ENCODE measurements around the gene TMEM119.

Gene TMEM119, protein sequence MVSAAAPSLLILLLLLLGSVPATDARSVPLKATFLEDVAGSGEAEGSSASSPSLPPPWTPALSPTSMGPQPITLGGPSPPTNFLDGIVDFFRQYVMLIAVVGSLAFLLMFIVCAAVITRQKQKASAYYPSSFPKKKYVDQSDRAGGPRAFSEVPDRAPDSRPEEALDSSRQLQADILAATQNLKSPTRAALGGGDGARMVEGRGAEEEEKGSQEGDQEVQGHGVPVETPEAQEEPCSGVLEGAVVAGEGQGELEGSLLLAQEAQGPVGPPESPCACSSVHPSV

DNA sequence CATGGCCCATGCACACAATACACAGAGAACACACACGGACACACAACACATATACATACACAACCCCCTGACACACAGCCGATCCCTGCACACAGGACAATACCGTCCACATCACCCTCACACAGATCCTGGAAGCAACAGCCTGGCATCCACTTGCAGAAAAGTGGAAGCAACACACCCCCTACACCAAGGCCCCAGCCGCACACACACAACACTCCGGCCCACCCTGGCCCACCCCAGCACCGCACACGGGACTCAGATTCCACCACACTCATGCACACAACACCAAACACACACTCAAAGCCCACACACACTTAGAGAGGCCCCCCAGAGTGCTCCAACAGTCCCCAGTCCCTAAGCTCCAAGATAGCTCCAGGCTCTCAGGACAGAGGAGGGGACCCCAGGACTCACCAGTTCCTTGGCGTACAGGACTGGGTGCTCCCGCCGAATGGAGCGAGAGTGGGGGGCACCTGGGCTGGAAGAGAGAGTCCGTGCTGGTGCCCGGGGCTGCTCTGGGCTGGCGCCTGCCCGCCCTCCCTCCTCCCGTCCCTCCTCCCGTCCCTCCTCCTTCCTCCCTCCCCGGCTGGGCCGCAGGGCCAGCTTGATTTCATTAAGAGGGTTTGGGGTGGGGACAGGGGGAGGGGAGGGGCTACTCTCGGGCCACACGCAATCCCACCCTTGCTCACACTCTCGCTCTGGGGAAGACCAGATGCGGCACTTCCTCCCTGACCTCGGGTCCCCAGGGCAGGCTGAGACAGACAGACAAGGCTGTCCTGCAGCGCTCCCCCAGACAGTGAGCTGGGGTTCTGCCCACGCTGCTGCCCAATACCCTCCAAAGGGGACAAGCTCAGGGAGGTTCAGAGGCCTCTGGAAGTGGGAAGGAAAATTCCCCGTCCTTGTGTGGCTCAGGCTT is at the start of gene TMEM119:
Gene TMEM119, minus strand, starts transcription at position 526 of the 913 bp plus-strand sequence. CDS start 5,701 bp downstream, outside the sequence.
- no peak for DNase-seq

DNA sequence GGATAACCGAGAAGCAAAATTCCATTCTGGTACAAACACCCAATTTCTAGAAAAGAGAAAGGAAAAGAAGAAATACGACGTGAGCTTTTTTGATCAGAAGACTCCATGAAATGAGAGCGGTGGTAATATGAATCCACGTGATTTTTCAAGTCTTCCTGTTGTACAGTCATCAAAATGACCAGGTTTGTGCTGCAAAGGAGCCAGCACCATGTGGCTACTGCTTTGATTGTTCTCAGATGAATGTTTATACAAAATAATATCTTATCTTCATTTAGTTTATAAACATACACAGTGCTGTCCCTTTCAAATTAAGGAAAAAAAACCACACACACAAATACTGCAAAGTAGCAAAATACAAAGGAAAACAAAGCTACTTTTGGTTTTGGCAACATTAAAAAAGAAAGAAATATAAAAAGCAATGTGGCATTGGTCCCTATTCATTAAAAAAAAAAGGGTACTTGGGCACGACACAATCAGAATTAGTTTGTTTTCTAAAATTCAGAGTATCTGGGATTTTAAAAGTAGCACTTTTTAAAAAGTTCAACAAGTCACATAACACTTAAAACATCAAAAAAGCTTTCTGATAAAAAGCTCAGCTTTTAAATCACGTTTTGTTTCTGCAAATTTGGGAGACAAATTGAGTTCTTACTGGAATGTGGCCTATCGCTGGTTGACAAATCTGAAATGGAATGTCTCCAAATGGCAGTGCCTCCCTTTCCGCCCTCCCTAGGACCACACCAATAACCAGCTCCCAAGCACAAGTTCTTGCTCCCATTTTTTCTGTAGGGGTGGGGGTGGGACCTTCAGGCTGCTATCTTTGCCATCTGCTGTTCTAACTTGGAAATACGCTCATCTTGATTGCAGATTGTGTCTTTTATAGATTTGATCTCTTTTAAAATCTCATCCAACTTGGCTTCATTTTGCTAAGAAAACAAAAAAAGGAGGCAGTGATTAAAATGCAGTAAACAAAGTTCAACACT is 49.0 kb upstream of the TMEM119 start:
- DNase-seq: no peak

DNA sequence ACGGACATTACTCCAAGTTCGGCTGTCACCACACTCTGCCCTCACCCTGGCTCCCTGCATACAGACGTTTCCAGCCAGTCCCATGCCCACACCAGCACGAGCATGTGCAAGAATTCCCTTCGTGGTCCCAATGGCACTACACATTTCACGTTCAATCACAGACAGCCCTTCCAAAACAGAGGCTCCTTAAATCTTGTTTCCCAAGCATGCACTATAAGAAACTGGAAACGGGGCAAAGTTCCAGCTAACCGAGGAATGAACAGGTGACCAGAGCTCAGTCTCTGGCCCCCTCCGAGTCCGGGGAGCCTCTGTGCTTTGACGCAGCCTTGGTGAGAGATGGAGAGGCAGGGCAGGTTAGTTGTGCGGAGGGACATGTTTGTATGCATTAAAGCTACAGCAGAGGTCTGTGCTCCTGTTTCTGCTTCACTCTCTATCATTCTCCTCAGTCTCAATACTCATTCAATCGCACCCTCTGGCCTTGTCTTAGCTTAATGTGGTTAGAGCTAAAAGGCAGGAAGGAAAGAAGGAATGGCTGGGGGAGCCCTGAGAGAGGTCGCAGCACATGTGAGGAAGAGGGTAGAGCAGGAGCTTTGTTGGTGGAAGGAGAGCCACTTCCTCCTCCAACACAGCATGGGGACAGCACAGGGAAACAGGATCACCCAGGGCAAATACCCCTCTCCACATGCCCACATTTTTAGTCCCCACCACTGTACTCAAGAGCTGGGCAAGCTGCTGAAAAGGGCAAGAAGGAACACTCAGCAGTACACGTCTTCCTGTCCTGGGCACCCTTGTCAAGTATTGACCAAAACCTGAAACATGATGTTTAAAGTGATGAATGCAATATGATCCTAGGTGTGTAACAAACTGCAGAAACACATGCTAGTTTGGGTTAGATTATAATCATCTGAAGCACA is 48.1 kb upstream of the TMEM119 start:
- no peak for DNase-seq

DNA sequence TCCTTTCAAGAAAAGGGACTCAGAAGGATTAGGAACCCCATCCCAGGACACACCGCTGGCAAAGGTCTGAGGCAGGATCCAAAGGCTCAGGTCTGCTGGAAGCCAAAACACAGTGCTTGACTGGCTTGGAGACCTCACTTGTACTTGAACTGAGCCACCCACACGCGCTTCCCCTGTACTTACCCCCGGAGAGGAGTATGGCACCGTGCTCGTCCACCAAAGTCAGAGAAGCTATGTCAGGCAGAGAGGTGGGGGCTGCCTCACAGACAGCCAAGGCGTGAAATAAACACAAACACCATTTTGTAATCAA is 46.9 kb upstream of the TMEM119 start:
- no peak for DNase-seq

DNA sequence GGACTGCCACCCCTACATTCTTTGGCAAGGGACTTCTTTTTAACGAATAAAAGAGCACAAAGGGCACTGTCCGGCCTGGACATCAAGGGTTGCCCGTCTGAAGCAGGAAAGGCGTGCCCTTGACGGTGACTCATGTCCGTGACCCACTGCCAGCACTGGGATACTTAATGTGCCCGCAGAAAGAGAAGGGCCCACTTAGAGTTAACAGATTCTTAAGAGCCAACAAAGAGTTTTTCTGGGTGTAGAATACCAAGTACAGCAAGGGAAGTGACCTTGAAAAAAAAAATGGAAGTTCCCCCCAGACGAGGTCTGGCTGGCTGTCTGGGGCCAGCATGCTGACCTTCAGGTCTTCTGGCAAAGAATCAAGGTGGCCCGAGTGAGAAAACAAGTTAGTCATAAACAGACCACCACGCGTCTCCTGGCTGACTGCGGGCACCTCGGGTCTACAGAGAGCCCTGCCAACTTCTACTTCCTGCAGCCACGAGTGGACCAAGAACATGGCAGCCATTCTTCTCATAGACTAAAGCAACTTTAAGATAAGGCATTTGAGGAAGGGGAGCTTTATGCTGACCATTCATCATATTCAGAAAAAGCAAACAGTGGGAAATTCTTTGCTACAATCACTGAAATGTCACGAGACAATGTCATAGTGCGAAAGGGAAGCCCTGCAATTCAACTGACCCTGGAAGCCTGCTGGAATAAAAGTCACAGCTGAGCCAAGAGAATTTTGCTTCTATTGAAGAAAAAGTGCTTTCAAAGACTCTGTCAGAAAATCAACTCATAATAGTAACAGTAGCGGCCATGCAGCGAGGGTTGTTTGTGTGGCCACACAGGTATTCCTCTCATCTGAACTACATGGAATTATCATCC is 46.3 kb upstream of the TMEM119 start:
- no peak for DNase-seq

DNA sequence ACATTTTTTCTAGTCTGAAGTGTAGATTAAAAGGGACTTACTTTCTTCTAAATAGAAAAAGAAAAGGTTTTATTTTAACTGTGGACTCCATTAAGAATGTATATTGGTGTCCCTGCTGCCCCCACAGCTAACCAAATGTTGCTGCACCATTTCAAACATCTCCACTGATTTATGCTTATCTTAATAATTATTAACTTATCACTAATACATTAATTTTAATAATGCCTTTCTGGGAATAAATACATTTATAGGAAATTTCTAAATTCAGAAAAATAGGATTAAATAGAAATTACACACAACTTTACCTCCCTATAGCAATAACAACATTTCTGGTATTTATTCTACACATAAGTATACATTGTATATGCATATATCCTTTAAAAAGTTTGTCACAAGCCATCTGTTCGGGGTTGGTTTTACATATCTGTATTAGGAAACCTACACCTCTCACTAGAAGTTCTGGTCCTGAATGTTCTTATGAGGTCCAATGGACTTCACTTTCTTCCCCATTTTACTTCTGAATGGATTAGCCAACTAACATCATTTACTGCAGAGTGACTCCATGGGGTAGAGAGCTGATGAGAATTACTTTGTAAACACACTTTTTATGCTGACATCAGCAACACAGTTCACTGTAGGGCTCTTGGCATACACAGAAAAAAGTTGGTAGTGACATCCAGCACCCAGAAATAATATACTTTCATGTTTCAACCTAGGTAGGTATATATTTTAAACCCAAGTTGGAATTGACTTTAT is 45.2 kb upstream of the TMEM119 start:
- DNase-seq: no peak

DNA sequence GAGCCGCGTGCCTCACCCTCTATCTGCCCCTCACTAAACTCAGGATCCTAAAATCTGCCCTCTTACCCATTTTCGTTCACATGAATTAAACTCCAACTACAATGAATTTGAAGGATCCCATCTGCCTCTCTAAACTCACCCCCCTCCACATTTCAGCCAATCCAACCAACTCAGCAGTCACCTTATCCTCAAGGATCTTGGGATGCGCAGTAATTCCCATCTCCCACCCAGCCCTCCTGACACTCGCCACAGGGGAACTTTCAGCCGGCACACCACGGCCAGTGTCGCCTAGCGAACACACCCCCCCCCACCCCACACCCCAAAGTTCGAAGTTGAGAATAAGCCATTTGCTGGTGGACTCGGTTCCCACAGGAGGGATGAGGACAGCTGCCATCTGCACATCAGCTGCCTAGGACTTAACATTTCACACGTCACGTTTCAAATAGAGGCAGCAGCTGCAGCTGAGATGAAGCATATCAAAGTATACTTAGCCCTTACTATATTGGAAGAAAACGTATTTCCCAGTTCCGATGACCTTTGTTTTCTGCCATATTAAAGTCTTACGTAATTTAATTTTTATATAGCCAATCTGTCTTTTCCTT is 44.5 kb upstream of the TMEM119 start:
- DNase-seq: no peak

DNA sequence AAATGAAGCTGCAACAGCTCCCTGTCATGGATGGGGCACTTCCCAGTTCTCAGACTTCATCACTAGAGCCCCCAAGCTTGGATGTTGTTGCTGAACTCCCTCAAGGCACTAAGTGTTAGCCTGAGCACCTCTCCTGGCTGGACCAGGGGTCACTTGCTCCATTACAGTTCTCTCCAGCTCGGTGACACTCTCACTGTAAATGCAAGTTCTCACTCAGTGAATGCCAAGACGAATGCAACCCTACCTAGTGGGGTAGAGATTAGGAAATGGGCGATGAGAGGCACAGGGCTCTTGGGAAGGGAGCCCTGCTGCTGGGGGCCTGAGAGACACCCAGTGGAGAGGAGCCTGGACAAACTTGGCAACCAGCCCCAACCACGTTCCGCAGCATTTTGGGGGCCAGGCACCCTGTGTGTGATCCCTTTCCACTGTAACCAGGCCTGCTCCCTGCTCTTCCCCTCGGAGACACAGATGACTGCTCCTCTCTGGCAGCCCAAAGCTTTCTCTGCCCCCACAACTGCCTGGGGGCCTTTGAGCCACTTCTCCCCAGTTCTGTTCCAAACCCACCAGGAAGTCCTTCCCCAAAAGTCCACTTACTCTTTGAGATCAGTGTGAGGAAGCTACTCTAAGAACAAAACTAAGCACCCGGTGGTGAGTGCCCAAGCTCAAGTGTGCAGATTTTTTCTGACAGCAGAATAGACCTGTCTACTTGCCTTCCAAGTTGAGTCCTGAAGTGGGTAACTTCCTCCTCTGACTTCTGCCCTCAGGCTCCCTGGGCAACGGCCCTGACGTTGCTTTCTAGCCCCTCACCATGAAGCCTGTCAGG is 43.8 kb upstream of the TMEM119 start:
- DNase-seq: no peak

DNA sequence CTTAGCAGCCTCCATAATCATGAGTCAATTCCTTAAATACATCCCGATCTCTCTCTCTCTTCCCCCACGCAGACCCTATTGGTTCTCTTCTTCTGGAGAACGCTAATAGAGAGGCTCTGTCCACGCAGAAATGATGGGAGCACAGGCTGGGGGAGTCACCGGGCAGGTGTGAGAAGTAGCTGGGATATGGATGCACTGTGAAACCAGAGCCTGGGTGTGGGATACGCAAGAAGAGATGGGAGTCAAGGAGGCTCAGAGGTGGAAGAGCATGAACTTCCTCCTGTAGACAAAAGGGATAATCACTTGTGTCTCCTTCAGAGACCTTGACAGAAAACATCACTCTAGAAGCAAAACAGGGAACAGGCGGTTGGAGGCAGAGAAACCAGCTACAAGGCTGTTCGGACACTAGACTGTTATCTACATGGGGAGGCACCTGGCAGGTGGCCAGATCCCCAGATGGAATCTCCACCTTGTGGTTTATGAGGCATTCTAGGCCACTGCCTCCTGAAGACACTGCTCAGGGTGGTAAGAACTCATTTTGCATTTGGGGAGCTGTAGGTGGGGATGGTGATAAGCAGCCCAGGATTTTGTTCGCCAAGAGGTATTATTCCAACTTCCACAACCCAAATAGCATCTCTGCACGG is 43.0 kb upstream of the TMEM119 start:
- DNase-seq: no peak

DNA sequence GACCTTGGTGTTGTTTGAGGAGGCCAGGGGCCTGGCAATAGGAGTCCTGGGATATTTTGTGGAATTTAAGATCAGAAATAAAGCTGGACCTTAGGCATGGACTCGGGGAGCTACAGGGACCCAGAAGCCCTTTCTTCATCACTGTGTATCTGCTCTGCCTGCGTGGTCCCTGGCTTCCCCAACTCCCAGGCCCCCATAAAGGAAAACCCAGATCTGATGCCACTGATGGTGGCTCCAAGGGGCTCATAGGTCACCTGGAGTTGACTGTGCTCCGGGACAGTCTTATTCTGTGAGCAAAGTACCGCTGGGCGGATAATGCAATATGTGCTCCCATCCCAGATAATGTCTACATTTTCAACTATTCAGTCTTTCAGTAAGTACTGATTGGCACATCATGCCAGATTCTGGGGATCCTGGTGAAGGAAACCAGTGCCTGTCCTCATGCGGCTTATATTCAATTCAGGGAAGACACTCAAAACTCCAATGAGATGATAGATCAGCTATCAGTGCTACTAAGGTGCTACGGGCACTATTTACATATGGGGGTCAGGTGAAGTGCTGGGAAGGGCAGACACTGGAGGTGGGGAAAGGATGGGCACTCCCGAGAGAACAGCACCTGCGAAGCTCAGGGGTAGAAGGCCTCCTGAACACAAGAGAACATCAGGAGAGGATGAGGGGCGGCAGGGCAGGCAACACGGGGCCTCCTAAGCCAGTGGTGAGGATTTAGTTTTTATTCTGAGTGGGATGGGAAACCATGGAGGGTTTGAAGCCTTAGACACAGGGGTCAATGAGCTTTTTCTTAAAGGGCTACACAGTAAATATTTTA is 41.3 kb upstream of the TMEM119 start:
- no peak for DNase-seq

DNA sequence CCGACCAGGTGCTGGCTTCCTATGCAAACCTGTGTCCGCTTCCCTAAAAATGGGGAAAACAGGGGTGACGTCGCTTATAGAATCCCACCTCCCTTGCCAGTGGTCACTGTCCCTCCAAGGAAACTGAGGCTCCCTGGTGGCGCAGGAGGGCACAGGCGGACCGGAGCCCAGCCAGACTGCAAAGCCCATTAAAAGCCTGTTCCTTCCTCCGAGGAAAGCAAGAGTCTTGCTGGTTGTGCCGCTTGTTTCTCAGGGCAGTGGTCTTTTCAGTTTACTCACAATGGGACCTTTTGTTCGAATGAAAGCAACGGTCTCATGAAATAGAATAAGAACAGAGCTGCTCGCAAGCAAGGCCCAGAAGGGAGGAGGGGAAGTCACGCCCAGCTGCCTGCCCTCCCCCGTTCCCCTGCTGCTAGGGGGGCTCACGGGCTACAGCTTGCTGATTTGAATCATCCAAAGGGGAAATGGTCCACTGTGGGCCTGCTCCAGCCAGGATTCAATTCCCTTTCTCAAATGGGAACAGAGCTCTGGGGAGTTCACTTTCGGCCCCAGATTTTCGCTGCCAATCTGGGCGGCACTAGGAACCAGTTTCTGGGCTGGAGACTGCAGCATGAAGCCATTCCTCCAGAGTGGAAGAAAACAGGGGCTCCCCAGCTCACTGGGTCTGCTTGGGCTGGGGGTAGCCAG is 40.4 kb upstream of the TMEM119 start:
- no peak for DNase-seq

DNA sequence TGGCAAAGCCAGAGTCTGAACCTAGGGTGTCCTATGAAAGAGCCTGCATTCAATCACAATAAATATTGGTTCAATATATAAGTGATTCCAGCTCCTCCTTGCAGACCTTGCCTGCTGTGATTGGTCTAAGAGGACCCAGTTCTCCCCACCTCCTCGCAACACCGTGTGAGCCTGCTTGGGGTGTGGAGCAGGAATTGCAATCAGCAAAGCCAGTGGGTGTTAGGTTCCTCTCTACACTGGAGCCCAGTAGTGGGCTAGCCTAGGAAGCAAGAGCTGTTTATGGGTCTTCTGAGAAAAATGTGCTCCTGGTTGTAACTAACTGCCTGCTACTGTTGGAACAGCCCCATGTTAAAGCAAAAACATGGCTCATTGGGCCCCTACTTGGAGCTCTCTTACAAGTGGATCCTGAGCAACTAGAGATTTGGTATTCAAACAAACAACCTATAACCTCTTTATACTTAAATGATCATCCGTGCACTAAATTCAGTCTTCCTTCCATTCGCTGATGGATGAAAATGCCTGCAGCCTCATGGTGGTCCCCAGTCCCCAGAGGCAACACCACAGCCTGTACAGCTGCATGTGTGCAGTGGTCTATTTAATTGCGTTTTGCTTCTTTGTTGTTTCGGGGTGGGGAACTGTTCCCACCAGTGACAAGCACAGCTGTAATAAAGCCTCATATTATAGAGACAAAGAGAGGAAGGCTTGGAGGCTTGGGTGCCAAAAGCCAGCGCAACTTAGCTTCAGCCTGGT is 39.5 kb upstream of the TMEM119 start:
- DNase-seq: no peak

DNA sequence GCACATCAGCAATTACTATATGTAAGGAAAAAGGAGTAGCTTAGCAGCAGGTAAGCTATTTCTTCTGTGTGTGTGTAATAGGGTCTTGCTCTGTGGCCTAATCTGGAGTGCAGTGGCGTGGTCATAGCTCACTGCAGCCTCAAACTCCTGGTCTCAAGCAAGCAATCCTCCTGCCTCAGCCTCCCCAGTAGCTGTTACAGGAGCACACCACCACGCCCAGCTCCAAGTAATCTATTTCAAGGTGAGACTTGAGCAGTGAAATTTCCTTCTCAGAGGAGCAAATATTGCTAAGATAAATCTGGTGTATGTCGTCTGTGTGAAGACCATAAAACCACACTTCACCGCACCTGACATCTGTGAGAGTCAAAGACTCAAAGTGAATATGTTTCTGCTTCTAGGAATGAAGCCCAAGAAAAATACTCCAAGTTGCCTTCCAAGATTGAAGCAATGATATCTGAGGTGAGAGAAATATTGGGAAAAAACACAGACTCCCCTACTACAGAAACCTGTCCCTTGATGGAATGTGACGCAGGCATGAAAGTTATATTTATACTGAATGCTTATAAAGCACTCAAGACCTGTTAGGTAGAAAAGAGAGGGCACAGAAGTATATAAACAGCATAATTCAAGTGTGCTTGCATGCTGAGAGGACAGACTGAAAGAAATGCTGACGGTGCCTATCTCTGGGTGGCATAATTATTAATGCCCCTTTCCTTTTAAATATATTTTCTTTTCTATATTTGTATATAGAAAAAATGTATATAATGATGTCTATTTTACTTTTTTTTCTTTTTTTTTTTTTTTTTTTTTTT is 38.3 kb upstream of the TMEM119 start:
- no peak for DNase-seq

DNA sequence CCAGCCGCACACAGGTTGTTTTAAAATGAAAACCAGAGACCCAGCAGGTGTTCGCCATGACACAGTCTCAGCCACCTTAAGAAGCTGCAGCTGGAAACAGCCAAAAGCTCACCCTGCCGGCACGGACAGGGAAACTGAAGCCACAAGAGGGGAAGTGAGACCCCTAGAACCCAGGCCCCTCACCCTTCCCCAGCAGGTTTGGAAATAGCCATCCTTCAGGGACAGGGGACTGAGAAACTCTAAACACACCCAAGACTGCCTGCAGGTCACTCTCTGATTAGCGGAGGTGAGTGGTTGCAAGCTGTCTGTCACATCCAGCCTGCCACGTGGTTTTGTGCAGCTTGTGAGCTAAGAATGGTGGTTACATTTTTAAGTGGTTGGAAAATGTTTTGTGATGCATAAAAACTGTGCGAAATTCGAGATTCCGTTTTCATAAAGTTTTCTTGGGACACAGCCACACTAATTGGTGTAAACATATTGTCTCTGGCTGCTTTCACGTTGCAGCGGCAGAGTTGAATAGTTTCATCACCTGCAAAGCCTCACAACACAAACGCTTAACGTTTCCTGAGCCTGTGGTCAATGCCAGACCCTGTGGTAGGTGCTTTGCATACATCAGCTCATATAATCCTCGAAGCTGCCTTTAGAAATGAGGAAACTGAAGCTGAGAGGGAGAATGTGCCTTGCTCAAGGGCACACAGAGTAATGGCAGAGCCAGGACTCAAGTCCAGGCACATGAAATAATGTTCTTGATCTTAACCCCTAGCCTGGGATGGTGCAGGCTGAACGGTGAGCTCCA is 37.5 kb upstream of the TMEM119 start:
- DNase-seq: no peak

All from amniotic stem cell (primary cell).